ENCODE measurements around the gene LOXHD1. TPM values are rescaled to one million over a fixed set of nuclear protein-coding genes. Genes with fewer than 3 reads are reported as not detected.

The LOXHD1 gene
- total RNA-seq, 1 experiment from 2014 or later = 0.35 TPM

DNA sequence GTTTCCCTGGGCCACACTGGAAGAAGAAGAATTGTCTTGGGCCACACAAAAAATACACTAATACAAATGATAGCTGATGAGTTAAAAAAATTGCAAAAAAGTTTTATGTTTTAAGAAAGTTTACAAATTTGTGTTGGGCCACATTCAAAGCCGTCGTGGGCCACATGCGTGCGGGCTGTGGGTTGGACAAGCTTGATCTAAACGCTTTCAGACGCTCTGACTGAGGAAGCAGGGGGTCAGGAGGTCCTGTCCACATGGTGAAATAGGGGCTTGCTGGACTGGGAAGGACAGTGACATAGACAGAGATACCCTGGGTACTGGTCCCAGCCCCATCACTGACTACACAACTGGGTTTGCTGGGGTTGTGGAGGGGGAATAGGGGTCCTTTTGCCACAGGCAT lies 86.4 kb downstream of the LOXHD1 start (continued):
- TF ChIP-seq, protein P1, sequence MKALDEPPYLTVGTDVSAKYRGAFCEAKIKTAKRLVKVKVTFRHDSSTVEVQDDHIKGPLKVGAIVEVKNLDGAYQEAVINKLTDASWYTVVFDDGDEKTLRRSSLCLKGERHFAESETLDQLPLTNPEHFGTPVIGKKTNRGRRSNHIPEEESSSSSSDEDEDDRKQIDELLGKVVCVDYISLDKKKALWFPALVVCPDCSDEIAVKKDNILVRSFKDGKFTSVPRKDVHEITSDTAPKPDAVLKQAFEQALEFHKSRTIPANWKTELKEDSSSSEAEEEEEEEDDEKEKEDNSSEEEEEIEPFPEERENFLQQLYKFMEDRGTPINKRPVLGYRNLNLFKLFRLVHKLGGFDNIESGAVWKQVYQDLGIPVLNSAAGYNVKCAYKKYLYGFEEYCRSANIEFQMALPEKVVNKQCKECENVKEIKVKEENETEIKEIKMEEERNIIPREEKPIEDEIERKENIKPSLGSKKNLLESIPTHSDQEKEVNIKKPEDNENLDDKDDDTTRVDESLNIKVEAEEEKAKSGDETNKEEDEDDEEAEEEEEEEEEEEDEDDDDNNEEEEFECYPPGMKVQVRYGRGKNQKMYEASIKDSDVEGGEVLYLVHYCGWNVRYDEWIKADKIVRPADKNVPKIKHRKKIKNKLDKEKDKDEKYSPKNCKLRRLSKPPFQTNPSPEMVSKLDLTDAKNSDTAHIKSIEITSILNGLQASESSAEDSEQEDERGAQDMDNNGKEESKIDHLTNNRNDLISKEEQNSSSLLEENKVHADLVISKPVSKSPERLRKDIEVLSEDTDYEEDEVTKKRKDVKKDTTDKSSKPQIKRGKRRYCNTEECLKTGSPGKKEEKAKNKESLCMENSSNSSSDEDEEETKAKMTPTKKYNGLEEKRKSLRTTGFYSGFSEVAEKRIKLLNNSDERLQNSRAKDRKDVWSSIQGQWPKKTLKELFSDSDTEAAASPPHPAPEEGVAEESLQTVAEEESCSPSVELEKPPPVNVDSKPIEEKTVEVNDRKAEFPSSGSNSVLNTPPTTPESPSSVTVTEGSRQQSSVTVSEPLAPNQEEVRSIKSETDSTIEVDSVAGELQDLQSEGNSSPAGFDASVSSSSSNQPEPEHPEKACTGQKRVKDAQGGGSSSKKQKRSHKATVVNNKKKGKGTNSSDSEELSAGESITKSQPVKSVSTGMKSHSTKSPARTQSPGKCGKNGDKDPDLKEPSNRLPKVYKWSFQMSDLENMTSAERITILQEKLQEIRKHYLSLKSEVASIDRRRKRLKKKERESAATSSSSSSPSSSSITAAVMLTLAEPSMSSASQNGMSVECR (CRISPR knock-in tag; IDR thresholded peaks at IDR 0.05; ENCODE audit: borderline replicate concordance) = no peak
- TF ChIP-seq SOX15 (CRISPR knock-in tag; IDR thresholded peaks at IDR 0.05) (no peak), HMGA2 (CRISPR knock-in tag; IDR thresholded peaks at IDR 0.05) (no peak), TCF7 (CRISPR knock-in tag; IDR thresholded peaks at IDR 0.05; ENCODE audit: low read depth) (no peak)
- TF ChIP-seq, protein P2, sequence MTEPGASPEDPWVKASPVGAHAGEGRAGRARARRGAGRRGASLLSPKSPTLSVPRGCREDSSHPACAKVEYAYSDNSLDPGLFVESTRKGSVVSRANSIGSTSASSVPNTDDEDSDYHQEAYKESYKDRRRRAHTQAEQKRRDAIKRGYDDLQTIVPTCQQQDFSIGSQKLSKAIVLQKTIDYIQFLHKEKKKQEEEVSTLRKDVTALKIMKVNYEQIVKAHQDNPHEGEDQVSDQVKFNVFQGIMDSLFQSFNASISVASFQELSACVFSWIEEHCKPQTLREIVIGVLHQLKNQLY (CRISPR knock-in tag; IDR thresholded peaks at IDR 0.05) = no peak

DNA sequence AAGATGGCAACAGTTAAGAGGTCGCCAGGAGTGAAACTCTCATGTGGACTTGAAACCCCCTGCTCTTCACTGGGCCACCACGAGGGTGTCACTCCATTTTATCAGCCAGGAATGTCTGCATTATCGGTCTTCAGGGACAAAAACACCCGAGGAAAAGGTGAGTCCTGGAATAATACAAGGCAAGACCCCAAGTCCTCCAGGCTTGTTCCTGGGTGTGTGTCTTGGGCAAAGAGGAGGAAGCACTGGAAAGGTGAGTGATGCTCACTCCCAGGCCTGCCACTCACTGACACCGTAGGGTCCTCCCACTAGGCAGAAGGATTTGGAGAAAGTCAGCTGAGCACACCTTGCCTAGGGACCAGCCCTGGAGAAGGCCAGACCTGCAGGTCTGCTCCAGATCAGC lies 86.9 kb downstream of the LOXHD1 start:
- ATAC-seq = no peak
- H3K36me3 Mint-ChIP-seq = no peaks in the 10 kb centered on the region
- ChIA-PET CTCF (interaction anchor here (0.7 to 3.1 kb wide), 3 partner anchors 14 to 88 kb away, joined by 3 to 18 read pairs (median 8); no protein-coding TSS in a partner anchor), POLR2A (no interaction called here)
- H3K27ac Mint-ChIP-seq = no peak overlapping the region
- peaks cover 4% of the 10 kb centered on the region; the same call in 1 of the 2 replicates for H3K9me3 Mint-ChIP-seq
- H3K27me3 Mint-ChIP-seq (ENCODE audit: low read depth) = peaks cover 6% of the 10 kb centered on the region; the same call in 1 of the 2 replicates
- no peak for DNase-seq (ENCODE audit: low spot score)
- no peak overlapping the region for H3K4me3 Mint-ChIP-seq
- H3K4me1 Mint-ChIP-seq = peaks cover 4% of the 10 kb centered on the region
- TF ChIP-seq TEAD1 (CRISPR knock-in tag; IDR thresholded peaks at IDR 0.05) = no peak
- TF ChIP-seq, protein P3, sequence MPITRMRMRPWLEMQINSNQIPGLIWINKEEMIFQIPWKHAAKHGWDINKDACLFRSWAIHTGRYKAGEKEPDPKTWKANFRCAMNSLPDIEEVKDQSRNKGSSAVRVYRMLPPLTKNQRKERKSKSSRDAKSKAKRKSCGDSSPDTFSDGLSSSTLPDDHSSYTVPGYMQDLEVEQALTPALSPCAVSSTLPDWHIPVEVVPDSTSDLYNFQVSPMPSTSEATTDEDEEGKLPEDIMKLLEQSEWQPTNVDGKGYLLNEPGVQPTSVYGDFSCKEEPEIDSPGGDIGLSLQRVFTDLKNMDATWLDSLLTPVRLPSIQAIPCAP (CRISPR knock-in tag; IDR thresholded peaks at IDR 0.05) = no peak
- TF ChIP-seq ZNF232 (CRISPR knock-in tag; IDR thresholded peaks at IDR 0.05) = no peak
- TF ChIP-seq, protein P4, sequence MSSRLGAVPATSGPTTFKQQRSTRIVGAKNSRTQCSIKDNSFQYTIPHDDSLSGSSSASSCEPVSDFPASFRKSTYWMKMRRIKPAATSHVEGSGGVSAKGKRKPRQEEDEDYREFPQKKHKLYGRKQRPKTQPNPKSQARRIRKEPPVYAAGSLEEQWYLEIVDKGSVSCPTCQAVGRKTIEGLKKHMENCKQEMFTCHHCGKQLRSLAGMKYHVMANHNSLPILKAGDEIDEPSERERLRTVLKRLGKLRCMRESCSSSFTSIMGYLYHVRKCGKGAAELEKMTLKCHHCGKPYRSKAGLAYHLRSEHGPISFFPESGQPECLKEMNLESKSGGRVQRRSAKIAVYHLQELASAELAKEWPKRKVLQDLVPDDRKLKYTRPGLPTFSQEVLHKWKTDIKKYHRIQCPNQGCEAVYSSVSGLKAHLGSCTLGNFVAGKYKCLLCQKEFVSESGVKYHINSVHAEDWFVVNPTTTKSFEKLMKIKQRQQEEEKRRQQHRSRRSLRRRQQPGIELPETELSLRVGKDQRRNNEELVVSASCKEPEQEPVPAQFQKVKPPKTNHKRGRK (CRISPR knock-in tag; IDR thresholded peaks at IDR 0.05; ENCODE audit: borderline replicate concordance) = no peak
- TF ChIP-seq ZNF317 (CRISPR knock-in tag; IDR thresholded peaks at IDR 0.05; ENCODE audit: borderline replicate concordance, low read depth) = no peak
- TF ChIP-seq, protein P5, sequence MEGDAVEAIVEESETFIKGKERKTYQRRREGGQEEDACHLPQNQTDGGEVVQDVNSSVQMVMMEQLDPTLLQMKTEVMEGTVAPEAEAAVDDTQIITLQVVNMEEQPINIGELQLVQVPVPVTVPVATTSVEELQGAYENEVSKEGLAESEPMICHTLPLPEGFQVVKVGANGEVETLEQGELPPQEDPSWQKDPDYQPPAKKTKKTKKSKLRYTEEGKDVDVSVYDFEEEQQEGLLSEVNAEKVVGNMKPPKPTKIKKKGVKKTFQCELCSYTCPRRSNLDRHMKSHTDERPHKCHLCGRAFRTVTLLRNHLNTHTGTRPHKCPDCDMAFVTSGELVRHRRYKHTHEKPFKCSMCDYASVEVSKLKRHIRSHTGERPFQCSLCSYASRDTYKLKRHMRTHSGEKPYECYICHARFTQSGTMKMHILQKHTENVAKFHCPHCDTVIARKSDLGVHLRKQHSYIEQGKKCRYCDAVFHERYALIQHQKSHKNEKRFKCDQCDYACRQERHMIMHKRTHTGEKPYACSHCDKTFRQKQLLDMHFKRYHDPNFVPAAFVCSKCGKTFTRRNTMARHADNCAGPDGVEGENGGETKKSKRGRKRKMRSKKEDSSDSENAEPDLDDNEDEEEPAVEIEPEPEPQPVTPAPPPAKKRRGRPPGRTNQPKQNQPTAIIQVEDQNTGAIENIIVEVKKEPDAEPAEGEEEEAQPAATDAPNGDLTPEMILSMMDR (IDR thresholded peaks at IDR 0.05) = no peak
- TF ChIP-seq GABPB1 (CRISPR knock-in tag; IDR thresholded peaks at IDR 0.05) = no peak
- TF ChIP-seq, protein P6, sequence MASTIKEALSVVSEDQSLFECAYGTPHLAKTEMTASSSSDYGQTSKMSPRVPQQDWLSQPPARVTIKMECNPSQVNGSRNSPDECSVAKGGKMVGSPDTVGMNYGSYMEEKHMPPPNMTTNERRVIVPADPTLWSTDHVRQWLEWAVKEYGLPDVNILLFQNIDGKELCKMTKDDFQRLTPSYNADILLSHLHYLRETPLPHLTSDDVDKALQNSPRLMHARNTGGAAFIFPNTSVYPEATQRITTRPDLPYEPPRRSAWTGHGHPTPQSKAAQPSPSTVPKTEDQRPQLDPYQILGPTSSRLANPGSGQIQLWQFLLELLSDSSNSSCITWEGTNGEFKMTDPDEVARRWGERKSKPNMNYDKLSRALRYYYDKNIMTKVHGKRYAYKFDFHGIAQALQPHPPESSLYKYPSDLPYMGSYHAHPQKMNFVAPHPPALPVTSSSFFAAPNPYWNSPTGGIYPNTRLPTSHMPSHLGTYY (CRISPR knock-in tag; IDR thresholded peaks at IDR 0.05) = no peak
- TF ChIP-seq, protein P7, sequence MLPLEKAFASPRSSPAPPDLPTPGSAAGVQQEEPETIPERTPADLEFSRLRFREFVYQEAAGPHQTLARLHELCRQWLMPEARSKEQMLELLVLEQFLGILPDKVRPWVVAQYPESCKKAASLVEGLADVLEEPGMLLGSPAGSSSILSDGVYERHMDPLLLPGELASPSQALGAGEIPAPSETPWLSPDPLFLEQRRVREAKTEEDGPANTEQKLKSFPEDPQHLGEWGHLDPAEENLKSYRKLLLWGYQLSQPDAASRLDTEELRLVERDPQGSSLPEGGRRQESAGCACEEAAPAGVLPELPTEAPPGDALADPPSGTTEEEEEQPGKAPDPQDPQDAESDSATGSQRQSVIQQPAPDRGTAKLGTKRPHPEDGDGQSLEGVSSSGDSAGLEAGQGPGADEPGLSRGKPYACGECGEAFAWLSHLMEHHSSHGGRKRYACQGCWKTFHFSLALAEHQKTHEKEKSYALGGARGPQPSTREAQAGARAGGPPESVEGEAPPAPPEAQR (CRISPR knock-in tag; IDR thresholded peaks at IDR 0.05) = no peak
- no peak for TF ChIP-seq ZNF121 (CRISPR knock-in tag; IDR thresholded peaks at IDR 0.05)
- no peak for TF ChIP-seq CBFB (CRISPR knock-in tag; IDR thresholded peaks at IDR 0.05; ENCODE audit: low read depth)
- no peak for TF ChIP-seq ATF1 (CRISPR knock-in tag; IDR thresholded peaks at IDR 0.05)
- TF ChIP-seq, protein P8, sequence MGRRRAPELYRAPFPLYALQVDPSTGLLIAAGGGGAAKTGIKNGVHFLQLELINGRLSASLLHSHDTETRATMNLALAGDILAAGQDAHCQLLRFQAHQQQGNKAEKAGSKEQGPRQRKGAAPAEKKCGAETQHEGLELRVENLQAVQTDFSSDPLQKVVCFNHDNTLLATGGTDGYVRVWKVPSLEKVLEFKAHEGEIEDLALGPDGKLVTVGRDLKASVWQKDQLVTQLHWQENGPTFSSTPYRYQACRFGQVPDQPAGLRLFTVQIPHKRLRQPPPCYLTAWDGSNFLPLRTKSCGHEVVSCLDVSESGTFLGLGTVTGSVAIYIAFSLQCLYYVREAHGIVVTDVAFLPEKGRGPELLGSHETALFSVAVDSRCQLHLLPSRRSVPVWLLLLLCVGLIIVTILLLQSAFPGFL (CRISPR knock-in tag; IDR thresholded peaks at IDR 0.05; ENCODE audit: borderline replicate concordance) = no peak
- TF ChIP-seq JAZF1 (CRISPR knock-in tag; IDR thresholded peaks at IDR 0.05) = no peak
- no peak for TF ChIP-seq OVOL2 (CRISPR knock-in tag; IDR thresholded peaks at IDR 0.05; ENCODE audit: borderline replicate concordance)
- TF ChIP-seq PRRX2 (CRISPR knock-in tag; IDR thresholded peaks at IDR 0.05) = no peak
- no peak for TF ChIP-seq NR2C2 (CRISPR knock-in tag; IDR thresholded peaks at IDR 0.05)
